ENCODE data around the gene FOXF2.
A peak's percentile ranks its signal among the peaks of the same experiment; 100 is the strongest.

FOXF2 gene

DNA sequence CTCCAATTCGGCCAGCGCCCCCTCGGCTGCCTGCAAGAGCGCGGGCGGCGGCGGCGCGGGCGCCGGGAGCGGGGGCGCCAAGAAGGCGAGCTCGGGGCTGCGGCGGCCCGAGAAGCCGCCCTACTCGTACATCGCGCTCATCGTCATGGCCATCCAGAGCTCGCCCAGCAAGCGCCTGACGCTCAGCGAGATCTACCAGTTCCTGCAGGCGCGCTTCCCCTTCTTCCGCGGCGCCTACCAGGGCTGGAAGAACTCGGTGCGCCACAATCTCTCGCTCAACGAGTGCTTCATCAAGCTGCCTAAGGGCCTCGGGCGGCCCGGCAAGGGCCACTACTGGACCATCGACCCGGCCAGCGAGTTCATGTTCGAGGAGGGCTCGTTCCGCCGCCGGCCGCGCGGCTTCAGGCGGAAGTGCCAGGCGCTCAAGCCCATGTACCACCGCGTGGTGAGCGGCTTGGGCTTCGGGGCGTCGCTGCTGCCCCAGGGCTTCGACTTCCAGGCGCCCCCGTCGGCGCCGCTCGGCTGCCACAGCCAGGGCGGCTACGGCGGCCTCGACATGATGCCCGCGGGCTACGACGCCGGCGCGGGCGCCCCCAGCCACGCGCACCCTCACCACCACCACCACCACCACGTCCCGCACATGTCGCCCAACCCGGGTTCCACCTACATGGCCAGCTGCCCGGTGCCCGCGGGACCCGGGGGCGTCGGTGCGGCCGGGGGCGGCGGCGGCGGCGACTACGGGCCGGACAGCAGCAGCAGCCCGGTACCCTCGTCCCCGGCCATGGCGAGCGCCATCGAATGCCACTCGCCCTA is 963 bp downstream of the FOXF2 start:
- TF ChIP-seq, protein P1, sequence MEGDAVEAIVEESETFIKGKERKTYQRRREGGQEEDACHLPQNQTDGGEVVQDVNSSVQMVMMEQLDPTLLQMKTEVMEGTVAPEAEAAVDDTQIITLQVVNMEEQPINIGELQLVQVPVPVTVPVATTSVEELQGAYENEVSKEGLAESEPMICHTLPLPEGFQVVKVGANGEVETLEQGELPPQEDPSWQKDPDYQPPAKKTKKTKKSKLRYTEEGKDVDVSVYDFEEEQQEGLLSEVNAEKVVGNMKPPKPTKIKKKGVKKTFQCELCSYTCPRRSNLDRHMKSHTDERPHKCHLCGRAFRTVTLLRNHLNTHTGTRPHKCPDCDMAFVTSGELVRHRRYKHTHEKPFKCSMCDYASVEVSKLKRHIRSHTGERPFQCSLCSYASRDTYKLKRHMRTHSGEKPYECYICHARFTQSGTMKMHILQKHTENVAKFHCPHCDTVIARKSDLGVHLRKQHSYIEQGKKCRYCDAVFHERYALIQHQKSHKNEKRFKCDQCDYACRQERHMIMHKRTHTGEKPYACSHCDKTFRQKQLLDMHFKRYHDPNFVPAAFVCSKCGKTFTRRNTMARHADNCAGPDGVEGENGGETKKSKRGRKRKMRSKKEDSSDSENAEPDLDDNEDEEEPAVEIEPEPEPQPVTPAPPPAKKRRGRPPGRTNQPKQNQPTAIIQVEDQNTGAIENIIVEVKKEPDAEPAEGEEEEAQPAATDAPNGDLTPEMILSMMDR (IDR thresholded peaks at IDR 0.05; ENCODE audit: control extremely low read depth, extremely low read depth, low read depth, missing control alignments): no peak
- no peak for DNase-seq (ENCODE audit: extremely low spot score)
- ChIA-PET CTCF (interaction anchor here (0.6 kb wide), 1 partner anchor 9 kb away, joined by 4 read pairs; no protein-coding TSS in a partner anchor), POLR2A (no interaction called here)

DNA sequence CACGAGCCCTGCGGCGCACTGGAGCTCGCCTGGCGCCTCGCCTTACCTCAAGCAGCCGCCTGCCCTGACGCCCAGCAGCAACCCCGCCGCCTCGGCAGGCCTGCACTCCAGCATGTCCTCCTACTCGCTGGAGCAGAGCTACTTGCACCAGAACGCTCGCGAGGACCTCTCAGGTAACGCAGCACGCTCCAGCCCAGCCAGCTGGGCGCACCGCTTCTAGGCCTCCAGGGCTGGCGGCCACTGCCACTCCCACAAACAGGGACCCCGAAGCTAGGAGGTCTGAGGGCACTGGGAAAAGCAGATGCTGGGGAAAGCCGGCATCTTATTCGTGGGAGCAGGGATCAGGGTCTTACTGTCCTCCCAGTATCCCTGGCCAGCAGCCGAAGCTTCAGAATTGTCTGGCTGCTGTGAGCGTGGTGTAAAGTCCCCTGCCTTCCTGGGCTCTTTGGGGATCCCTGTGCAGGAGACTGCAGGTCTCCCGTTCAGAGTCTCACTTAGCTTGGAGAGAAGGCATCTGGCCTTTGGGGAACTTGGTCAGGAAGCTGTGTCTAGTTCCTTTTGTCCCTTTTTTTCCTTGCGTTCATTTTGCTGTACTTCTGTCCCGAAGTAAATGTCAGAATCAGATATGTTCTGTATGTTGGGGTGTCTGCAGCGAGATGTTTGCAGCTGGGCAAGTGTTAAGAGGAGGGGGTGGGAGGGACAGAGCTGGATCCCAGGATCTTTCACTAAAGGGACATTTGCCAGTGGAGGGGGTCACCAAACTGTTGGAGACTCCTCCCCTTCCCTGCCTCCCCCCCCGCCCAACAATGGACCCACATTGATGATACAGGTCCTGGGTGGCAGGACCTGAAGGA is 1.8 kb downstream of the FOXF2 start:
- ChIA-PET POLR2A (no interaction called here), CTCF (interaction anchor here (0.6 to 0.7 kb wide), 3 partner anchors 9 to 10 kb away, joined by 3 to 4 read pairs (median 3); no protein-coding TSS in a partner anchor)
- peak; percentile 12 for DNase-seq (ENCODE audit: extremely low spot score)
- TF ChIP-seq, protein P1 (IDR thresholded peaks at IDR 0.05; ENCODE audit: control extremely low read depth, extremely low read depth, low read depth, missing control alignments): no peak

DNA sequence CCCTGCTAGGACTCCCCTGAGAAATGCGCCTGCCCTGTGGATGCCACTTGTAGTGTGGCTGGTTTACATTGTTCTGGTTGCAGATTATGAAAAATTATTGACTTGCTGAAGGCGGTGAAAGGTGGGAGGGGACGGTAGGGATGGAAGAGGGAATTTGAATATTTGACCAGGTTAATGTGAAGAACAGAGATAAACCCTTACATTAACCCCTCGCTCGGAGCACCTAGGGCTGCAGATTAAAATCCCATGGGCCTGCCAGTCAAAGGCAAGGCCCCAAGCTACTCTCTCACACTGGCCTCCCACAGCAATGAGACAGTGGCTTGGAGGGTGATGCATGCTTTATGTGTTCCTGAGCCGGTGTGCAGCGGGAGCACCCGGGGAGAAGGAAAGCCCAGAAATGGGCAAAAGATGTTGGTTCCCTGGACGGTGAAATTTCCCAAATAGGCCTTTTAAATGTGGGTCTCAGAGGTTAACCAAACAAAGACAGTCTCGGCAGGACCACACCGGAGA is 2.5 kb downstream of the FOXF2 start:
- no peak for DNase-seq (ENCODE audit: extremely low spot score)
- ChIA-PET POLR2A (no interaction called here), CTCF (interaction anchor here (0.6 to 1.2 kb wide), 2 partner anchors 11 to 799 kb away, joined by 3 read pairs; no protein-coding TSS in a partner anchor)
- TF ChIP-seq, protein P1 (IDR thresholded peaks at IDR 0.05; ENCODE audit: control extremely low read depth, extremely low read depth, low read depth, missing control alignments): no peak

DNA sequence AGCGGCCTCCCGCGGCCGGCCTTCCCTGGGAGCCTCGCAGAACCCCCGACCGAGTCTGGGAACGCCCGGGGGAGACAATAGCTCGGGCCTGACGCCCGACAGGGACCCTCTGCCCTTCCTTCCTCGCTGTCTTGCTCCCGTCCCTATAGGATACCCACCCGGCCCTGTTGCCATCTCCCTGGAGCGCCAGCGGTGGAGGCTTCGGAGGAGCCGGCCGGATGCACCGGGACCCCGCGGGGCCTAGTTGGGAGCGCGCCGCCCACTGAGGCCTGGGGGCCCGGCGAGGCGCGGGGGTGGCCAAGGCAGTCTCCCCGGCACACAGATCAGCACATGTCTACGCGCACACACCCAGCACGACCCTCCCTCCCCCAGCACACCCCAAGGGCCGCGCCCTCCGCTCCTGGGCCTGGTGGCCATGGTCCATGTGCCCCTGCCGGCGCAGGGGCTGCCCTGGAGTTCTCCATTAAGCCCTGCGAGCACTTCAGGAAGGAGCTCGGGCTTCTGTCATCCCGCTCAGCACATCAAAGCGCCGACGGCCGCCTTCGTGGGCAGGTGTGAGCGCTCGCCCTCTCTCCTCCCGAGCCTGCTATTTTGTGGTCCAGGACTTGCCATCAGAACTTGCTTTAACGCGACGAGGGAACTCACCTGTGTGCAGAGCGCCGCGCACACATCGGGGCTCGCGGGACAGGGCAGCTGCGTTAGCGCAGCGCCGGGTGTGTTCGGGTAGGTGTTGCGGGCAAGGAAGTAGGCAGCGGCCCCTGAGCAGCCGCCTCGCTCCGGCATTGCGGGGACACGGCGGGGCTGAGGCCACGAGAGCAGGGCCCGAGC is 3.7 kb downstream of the FOXF2 start:
- no peak for DNase-seq (ENCODE audit: extremely low spot score)
- TF ChIP-seq, protein P1 (IDR thresholded peaks at IDR 0.05; ENCODE audit: control extremely low read depth, extremely low read depth, low read depth, missing control alignments): no peak
- POLR2A ChIA-PET: no interaction called here
- CTCF ChIA-PET: interaction anchor here (1.2 kb wide), 1 partner anchor 800 kb away, joined by 3 read pairs; no protein-coding TSS in a partner anchor

DNA sequence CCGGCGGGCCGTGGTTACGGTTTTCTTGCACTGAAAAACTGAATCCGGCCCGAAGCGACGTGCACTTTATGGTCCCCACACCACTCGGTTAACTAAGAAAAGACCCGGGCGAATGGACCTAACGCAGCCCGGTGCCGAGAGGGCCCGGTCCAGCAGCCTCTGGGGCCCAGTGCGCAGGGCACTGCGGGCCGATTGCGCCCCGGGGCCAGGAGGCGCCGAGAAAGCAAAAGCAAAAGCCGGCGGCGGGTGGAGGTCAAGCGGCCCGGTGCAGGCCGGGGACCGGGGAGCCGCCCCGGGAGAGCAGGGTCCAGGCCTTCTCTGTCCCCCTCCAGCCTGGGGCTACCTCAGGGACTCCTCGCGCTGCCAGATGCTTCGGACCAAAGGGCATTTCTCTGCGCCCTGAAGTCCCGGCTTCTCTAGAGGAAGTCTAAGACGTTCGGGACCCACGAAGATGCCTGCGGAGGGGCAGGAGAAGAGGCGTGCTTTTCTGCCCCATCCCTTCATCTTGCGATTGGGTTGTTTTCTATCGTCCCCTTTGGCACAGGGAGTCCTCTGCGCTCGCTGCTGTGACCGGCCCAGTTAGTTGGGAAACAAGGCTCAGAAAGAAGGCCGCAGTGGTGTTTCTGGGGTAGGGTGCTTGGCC is 4.4 kb downstream of the FOXF2 start:
- no peak for DNase-seq (ENCODE audit: extremely low spot score)
- POLR2A ChIA-PET: no interaction called here
- CTCF ChIA-PET: no interaction called here
- TF ChIP-seq, protein P1 (IDR thresholded peaks at IDR 0.05; ENCODE audit: control extremely low read depth, extremely low read depth, low read depth, missing control alignments): no peak

Measured in GM10248 (cell line).